GM15510 (cell line): ENCODE data around the gene IL11RA.

Source experiments
- POLR2A ChIP-seq: IDR thresholded peaks from 3 replicates; pipeline ENCODE4 v1.6.1; 2011; ENCODE audit warnings: borderline replicate concordance; ENCODE audit not compliant: insufficient read length; ENCODE audit errors: extremely low read depth

The IL11RA gene

GRCh38 chr9:34651876-34652601, at the start of gene IL11RA:
IL11RA (plus strand) TSS chr9:34652185; CDS start chr9:34655218, 3,033 bp downstream.
- no peak for TF ChIP-seq POLR2A

- no peak for TF ChIP-seq POLR2A
Observed at GRCh38 chr9:34603610-34604231, 48.3 kb upstream of the IL11RA start.

GRCh38 chr9:34606190-34606589, 45.8 kb upstream of the IL11RA start:
- TF ChIP-seq POLR2A, result no peak

- TF ChIP-seq POLR2A, result no peak
Observed at GRCh38 chr9:34606905-34607304, 45.1 kb upstream of the IL11RA start.

- TF ChIP-seq POLR2A, result no peak
Observed at GRCh38 chr9:34607331-34607730, 44.7 kb upstream of the IL11RA start.

DNA sequence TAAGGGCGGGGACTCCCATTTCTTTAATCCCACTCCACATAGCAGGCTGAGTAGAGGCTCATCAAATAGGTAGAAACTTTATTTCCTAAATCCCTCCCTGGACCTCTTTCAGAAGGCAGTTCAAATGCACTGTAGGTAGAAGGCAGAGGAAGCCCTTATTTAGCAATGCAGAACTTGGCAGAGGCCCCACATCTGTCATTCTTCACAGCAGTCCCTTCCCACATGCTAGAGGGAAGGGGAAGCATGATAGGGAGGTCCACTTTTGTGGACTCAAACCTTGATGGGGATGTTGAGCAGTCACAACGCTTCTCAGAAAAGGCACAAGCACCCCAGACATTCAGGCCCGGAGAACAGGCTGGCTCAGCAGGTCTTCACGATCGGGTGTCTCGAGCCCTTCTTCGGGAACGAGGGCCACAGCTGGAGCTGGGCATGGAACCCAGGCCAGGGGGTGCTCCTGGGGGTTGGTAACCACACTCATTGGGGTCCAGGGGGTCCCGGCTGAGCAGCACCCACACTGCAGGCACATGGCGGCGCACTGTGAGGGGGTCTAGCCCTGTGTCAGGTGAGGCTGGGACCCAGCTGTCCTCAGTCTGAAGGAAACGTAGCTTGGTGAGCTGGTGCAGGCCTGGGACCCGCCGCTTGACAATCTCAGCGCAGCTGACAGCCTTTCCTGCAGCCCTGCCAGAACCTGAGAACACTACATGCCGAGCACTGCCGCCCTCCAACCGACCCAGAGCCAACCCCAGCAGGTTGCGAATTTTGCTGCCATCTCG, 41.4 kb upstream of the IL11RA start:
- TF ChIP-seq POLR2A, result no peak

GRCh38 chr9:34611251-34611810, 40.7 kb upstream of the IL11RA start:
- no peak for TF ChIP-seq POLR2A

- peak; percentile 97 for TF ChIP-seq POLR2A
Observed at GRCh38 chr9:34611811-34612787, 39.9 kb upstream of the IL11RA start, which contains the start of gene RPP25L. RPP25L (minus strand) TSS chr9:34612097; CDS start chr9:34611296, 801 bp downstream.

DNA sequence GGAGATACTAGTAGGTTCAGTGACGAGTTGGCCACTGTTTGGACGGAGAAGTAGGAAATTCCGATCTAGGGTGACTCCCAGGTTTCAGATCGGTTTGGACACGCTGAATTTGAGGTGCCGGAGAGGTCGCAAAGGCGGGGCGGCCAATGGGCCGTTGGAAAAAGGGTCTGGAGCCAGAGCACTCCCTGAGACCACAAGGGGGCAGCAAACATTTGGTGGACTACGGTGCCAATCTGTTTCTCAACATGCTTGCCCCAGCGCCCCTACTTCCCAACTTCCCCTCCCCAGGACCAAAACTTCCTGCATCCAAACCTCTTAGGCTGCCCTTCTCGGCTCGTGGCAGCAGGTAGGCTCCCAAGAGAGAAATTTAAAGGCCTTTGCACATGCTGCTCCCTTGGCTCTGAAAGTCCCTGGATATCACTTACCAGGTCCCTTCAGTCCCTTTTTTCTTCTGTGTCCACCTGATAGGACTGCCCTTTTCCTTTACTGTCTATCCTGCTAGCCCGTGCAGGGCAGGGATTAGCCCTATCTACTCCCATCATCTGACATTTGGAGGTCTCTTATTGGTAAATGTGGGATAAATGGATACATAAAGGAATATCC, 39.1 kb upstream of the IL11RA start:
- no peak for TF ChIP-seq POLR2A

- no peak for TF ChIP-seq POLR2A
Observed at GRCh38 chr9:34615132-34615531, 36.9 kb upstream of the IL11RA start.

GRCh38 chr9:34620061-34620994, 31.7 kb upstream of the IL11RA start, which contains the start of gene DCTN3:
DCTN3 (minus strand) TSS chr9:34620495; CDS start chr9:34620464, 31 bp downstream.
- peak; percentile 70 for TF ChIP-seq POLR2A
